ENCODE results near the gene ARID4A. TPM values are rescaled to one million over a fixed set of nuclear protein-coding genes. Genes with fewer than 3 reads are reported as not detected.
A peak's percentile ranks its signal among the peaks of the same experiment; 100 is the strongest.

The ARID4A gene
- total and polyA plus RNA-seq, 2 of the 13 experiments (the other 11 are each of a cell fraction or from before 2014, with no cell fraction given), result 7.2 to 9.7 TPM

GRCh38 chr14:58297762-58298476 is 436 bp upstream of the ARID4A start (continued):
- no peak; the same call in 1 of the 2 replicates for TF ChIP-seq ZHX1 (CRISPR knock-in tag; IDR thresholded peaks at IDR 0.05; ENCODE audit: low read depth)
- peak; percentile 72 for TF ChIP-seq ZNF687 (CRISPR knock-in tag; IDR thresholded peaks at IDR 0.05)
- TF ChIP-seq GATAD2A (CRISPR knock-in tag; IDR thresholded peaks at IDR 0.05), result peak; percentile 20; the same call in 1 of the 2 replicates
- TF ChIP-seq ZNF891 (CRISPR knock-in tag; IDR thresholded peaks at IDR 0.05), result peak; percentile 72; the same call in 1 of the 2 replicates
- peak; percentile 46; the same call in 1 of the 2 replicates for TF ChIP-seq IKZF5 (CRISPR knock-in tag; IDR thresholded peaks at IDR 0.05)
- no peak for TF ChIP-seq MAFG (CRISPR knock-in tag; IDR thresholded peaks at IDR 0.05)
- no peak for TF ChIP-seq ZFP62 (CRISPR knock-in tag; IDR thresholded peaks at IDR 0.05)
- TF ChIP-seq KLF9 (CRISPR knock-in tag; IDR thresholded peaks at IDR 0.05; ENCODE audit: low read depth), result no peak
- peak; percentile 54; the same call in 1 of the 2 replicates for TF ChIP-seq ZNF503 (CRISPR knock-in tag; IDR thresholded peaks at IDR 0.05)
- peak; percentile 41; the same call in 1 of the 2 replicates for TF ChIP-seq ZSCAN20 (CRISPR knock-in tag; IDR thresholded peaks at IDR 0.05; ENCODE audit: borderline replicate concordance)
- TF ChIP-seq ARID4A (CRISPR knock-in tag; IDR thresholded peaks at IDR 0.05; ENCODE audit: borderline replicate concordance), result peak; percentile 88; the same call in 1 of the 2 replicates

Measured in HepG2 (cell line).